Esophagus squamous epithelium (tissue), 5 donors: Measurements from ENCODE around the gene BOK. TPM values are rescaled to one million over a fixed set of nuclear protein-coding genes. Genes with fewer than 3 reads are reported as not detected.

Experiments used
- DNase-seq: peaks from one replicate; lab custom pipeline; 2025; lab: John Stamatoyannopoulos, UW
- H3K27ac ChIP-seq, 4 donors: fragments of 200-600 bp; sonication (generic); one replicate each; pipeline ENCODE4 v1.5.1; 2016 to 2019; ENCODE audit warnings: mild to moderate bottlenecking in 1 of 4
- H3K27me3 ChIP-seq, 4 donors: fragments of 200-600 bp; sonication (generic); 1 replicate in 3 of 4; 2 replicates in 1 of 4; pipeline versions ENCODE4 v1.5.1 to v1.6.0; 2017 to 2021; ENCODE audit warnings: antibody characterized with exemption in 1 of 4
- H3K36me3 ChIP-seq, 3 donors: fragments of 200-600 bp; sonication (generic); one replicate each; pipeline ENCODE4 v1.5.1; 2016 to 2019
- H3K4me1 ChIP-seq, 3 donors: fragments of 200-600 bp; sonication (generic); one replicate each; pipeline ENCODE4 v1.5.1; 2017 to 2019
- H3K4me3 ChIP-seq, 4 donors: fragments of 200-600 bp; sonication (generic); 1 replicate in 3 of 4; 2 replicates in 1 of 4; pipeline ENCODE4 v1.5.1; 2016 to 2019; ENCODE audit warnings: mild to moderate bottlenecking in 2 of 4, moderate library complexity in 1 of 4
- H3K9me3 ChIP-seq, 3 donors: fragments of 200-600 bp; sonication (generic); one replicate each; pipeline ENCODE4 v1.5.1; 2016 to 2019
- POLR2A ChIP-seq, 4 donors: fragments of 450-650 bp; IDR thresholded peaks; one replicate each; pipeline ENCODE4 v1.6.1; 2017; ENCODE audit warnings: antibody characterized with exemption in 4 of 4, mild to moderate bottlenecking in 4 of 4, moderate library complexity in 3 of 4
- WGBS, 2 donors: methylation state at CpG; one replicate each; pipeline ENCODE4 v1.1.5; 2018; 5-methylcytosine and 5-hydroxymethylcytosine counted together
- intact Hi-C: fragments of 100-400 bp; cut with DNase I; formaldehyde crosslinking; loops from one replicate; pipeline ENCODE4 v1.15.0; 2022
- total RNA-seq, 4 donors: library from RNA; depleted of rRNA; stranded (reverse); fragments of >200 nt; gene quantifications; one replicate each; pipeline ENCODE4 v1.1.0, GENCODE V29; 2016
- TF ChIP-seq, protein P1 (sequence below), 6 experiments: fragments of 450-650 bp in 4 of 6; fragments of 200-600 bp in 2 of 6; sonication (generic) in 2 of 6; IDR thresholded peaks; one replicate each; pipeline ENCODE4 v1.5.1; 2016 to 2019; ENCODE audit warnings: antibody characterized with exemption in 6 of 6, mild to moderate bottlenecking in 4 of 6, moderate library complexity in 4 of 6
- donor health status: DM: yes; HTN: yes; CAD: no.

BOK gene
- total RNA-seq, 4 donors from 2014 or later: 35.5 to 57.1 (median 51.2) TPM

DNA sequence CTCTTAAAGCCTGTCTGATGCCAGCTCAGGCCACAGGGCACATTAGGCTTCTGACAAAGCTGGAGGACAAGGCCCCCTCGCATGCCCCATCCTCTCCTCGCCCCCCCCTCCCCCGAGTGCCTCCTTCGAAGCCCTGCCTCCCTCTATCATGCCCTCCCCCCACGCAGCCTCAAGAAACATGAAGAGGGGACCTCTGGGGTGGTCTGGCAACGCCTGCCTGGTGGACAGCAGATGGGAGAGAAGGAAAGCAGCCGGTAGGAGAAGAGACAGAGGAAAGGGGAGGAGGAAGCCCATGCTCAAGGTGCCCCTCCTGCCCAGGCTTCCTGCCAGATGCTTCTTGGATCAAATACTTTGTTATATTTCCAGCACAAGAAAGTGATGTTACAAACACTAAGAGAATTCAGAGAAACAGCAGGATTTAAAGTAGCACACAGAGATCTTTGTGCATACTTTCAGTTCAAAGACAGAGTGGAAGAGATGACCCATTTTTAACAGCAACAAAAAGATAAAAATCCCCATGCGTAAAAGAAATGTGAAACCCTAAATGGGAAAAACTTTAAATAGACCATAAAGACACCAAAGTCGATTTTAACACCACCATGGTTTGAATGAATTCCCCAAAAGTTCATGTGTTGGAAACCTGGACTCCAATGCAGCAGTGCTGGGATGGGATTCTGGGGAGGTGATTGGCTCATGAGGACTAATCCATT is 19.0 kb downstream of the BOK start:
- WGBS, 2 donors: 21 to 52% methylated on average over 3 to 5 of the region's 9 CpGs
- Histone ChIP-seq H3K9me3 (no peaks in the 10 kb centered on the region), H3K27me3 (no peaks in the 10 kb centered on the region), H3K4me1 (no peaks in the 10 kb centered on the region), H3K4me3 (no peak overlapping the region), H3K27ac (peak overlapping the region in 3 of 4 donors; percentile 49 to 61 (median 50)), H3K36me3 (peaks cover 0 to 35% (median 8%) of the 10 kb centered on the region in 3 donors)
- DNase-seq: no peak
- no peak for TF ChIP-seq POLR2A (IDR thresholded peaks at IDR 0.05)
- TF ChIP-seq, protein P1, sequence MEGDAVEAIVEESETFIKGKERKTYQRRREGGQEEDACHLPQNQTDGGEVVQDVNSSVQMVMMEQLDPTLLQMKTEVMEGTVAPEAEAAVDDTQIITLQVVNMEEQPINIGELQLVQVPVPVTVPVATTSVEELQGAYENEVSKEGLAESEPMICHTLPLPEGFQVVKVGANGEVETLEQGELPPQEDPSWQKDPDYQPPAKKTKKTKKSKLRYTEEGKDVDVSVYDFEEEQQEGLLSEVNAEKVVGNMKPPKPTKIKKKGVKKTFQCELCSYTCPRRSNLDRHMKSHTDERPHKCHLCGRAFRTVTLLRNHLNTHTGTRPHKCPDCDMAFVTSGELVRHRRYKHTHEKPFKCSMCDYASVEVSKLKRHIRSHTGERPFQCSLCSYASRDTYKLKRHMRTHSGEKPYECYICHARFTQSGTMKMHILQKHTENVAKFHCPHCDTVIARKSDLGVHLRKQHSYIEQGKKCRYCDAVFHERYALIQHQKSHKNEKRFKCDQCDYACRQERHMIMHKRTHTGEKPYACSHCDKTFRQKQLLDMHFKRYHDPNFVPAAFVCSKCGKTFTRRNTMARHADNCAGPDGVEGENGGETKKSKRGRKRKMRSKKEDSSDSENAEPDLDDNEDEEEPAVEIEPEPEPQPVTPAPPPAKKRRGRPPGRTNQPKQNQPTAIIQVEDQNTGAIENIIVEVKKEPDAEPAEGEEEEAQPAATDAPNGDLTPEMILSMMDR (IDR thresholded peaks at IDR 0.05): no peak
- intact Hi-C loops: no loop called here

- intact Hi-C loops: no loop called here
- Histone ChIP-seq H3K4me3 (no peak overlapping the region), H3K27ac (no peak overlapping the region), H3K36me3 (peaks cover 6 to 35% (median 12%) of the 10 kb centered on the region in 3 donors), H3K4me1 (no peaks in the 10 kb centered on the region), H3K9me3 (peaks cover 0 to under 1% (median 0%) of the 10 kb centered on the region in 3 donors), H3K27me3 (no peaks in the 10 kb centered on the region)
- DNase-seq: no peak
- TF ChIP-seq POLR2A (IDR thresholded peaks at IDR 0.05): no peak
- TF ChIP-seq, protein P1 (IDR thresholded peaks at IDR 0.05): no peak
- 61 to 72% methylated on average over 3 to 4 of the region's 7 CpGs for WGBS, 2 donors
Observed at GRCh38 chr2:241579281-241579680, 20.7 kb downstream of the BOK start.

DNA sequence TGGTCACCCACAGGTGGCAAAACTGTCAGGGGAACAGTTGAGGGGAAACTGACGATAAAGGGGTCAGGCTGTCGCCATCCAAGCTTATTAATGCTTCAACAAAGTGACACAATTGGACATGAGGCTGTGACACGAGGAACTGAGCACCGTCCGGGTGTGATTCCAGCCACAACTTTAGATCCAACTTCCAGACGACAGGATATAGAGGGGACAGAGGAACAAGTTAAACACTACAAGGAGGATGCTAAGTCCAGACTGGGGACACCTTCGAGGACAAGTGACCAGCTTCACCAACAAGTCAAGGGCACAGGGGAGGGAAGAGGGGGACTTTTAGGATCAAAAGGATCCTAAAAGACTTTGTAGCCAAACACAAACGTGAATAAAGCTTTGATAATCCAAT is 23.8 kb downstream of the BOK start:
- peaks cover 0 to 31% (median 13%) of the 10 kb centered on the region in 3 donors for H3K9me3 ChIP-seq
- 94 to 96% methylated on average over 8 of the region's 8 CpGs for WGBS, 2 donors
- DNase-seq: no peak
- H3K36me3 ChIP-seq: peaks cover 10 to 64% (median 15%) of the 10 kb centered on the region in 3 donors
- no peaks in the 10 kb centered on the region for H3K27me3 ChIP-seq
- H3K4me1 ChIP-seq: no peaks in the 10 kb centered on the region
- H3K27ac ChIP-seq: no peak overlapping the region
- TF ChIP-seq, protein P1 (IDR thresholded peaks at IDR 0.05): no peak
- TF ChIP-seq POLR2A (IDR thresholded peaks at IDR 0.05): no peak
- H3K4me3 ChIP-seq: no peak overlapping the region
- intact Hi-C loops: no loop called here

DNA sequence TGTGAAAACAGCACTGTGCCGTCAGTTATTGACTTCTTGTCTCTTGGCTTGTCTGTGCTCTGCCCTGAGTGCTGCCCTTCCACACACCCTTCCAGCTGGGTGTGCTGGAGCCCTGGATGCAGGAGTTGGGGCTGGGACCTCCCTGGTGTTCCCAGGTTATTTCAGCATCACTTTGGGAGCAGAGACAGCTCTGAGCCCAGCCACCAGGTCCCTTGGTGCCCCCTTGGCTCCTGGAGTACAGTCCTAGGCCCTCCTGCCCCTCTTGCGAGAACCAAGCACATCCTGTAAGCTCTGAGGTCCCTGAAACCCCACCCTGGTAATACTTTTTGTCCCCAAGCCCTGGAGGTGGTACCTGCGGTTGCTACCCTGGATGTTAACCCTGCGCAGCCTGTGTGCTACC is 24.3 kb downstream of the BOK start:
- Histone ChIP-seq H3K36me3 (peaks cover 12 to 69% (median 15%) of the 10 kb centered on the region in 3 donors), H3K4me3 (no peak overlapping the region), H3K4me1 (no peaks in the 10 kb centered on the region), H3K27me3 (no peaks in the 10 kb centered on the region), H3K9me3 (peaks cover 0 to 36% (median 18%) of the 10 kb centered on the region in 3 donors), H3K27ac (no peak overlapping the region)
- intact Hi-C loops: no loop called here
- no peak for DNase-seq
- WGBS, 2 donors: 90 to 94% methylated on average over 3 of the region's 4 CpGs
- TF ChIP-seq, protein P1 (IDR thresholded peaks at IDR 0.05): no peak
- TF ChIP-seq POLR2A (IDR thresholded peaks at IDR 0.05): no peak

GRCh38 chr2:241584436-241584835 is 25.9 kb downstream of the BOK start:
- no peaks in the 10 kb centered on the region for H3K27me3 ChIP-seq
- intact Hi-C loops: no loop called here
- 74 to 92% methylated on average over 7 to 12 of the region's 12 CpGs for WGBS, 2 donors

More at GRCh38 chr2:241584436-241584835, 25.9 kb downstream of the BOK start:
- peaks cover 12 to 85% (median 15%) of the 10 kb centered on the region in 3 donors for H3K36me3 ChIP-seq
- peaks cover 0 to 48% (median 25%) of the 10 kb centered on the region in 3 donors for H3K9me3 ChIP-seq
- H3K4me3 ChIP-seq: no peak overlapping the region
- no peak for DNase-seq
- TF ChIP-seq, protein P1 (IDR thresholded peaks at IDR 0.05): no peak
- TF ChIP-seq POLR2A (IDR thresholded peaks at IDR 0.05): no peak
- H3K4me1 ChIP-seq: no peaks in the 10 kb centered on the region
- peak overlapping the region in 1 of 4 donors; percentile 39 for H3K27ac ChIP-seq
